Pancreas (tissue), 10 donors: ENCODE data around the gene CMC2. TPM values are rescaled to one million over a fixed set of nuclear protein-coding genes. Genes with fewer than 3 reads are reported as not detected.

Experiments
- ATAC-seq, 4 donors: fragments of 200-7000 bp; cut with Tn5 transposase; one replicate each; pipeline versions ENCODE4 v1.8.0 to v1.9.1; 2020; ENCODE audit warnings: mild to moderate bottlenecking in 4 of 4, moderate library complexity in 4 of 4
- DNase-seq, 6 donors: peaks; one replicate each; pipeline ENCODE4 v3.0.0-alpha.2; 2020
- FAIRE-seq: peaks from 2 replicates; lab custom pipeline; 2012; peaks lifted over from hg19 to GRCh38; lab: Jason Lieb, UNC
- H3K27ac ChIP-seq, 4 donors: fragments of 200-600 bp; sonication (generic); 1 replicate in 3 of 4; 2 replicates in 1 of 4; pipeline versions ENCODE4 v1.5.0 to v1.8.0; 2020
- H3K27me3 ChIP-seq, 4 donors: fragments of 200-600 bp; one replicate each; pipeline ENCODE4 v1.8.0; 2021
- H3K36me3 ChIP-seq, 3 donors: fragments of 200-600 bp; sonication (generic) in 1 of 3; one replicate each; pipeline versions ENCODE4 v1.5.0 to v1.8.0; 2020 to 2021
- H3K4me1 ChIP-seq, 3 donors: fragments of 200-600 bp; one replicate each; pipeline ENCODE4 v1.8.0; 2021
- H3K4me3 ChIP-seq, 4 donors: fragments of 200-600 bp; sonication (generic) in 2 of 4; one replicate each; pipeline versions ENCODE4 v1.5.0 to v1.8.0; 2020 to 2021
- H3K9me3 ChIP-seq, 4 donors: fragments of 200-600 bp; one replicate each; pipeline ENCODE4 v1.8.0; 2021
- CTCF ChIP-seq, 4 donors: fragments of 200-600 bp; sonication (generic) in 3 of 4; IDR thresholded peaks; one replicate each; pipeline versions ENCODE4 v1.5.0 to v1.8.0; 2021; ENCODE audit warnings: antibody characterized with exemption in 4 of 4
- WGBS, 2 donors: extraction: QIAGEN DNeasy Blood & Tissue Kit; methylation state at CpG; one replicate each; pipeline ENCODE4 v1.1.7; 2013; 5-methylcytosine and 5-hydroxymethylcytosine counted together
- intact Hi-C, 3 donors: fragments of 100-400 bp; cut with DNase I; formaldehyde crosslinking; loops; one replicate each; pipeline versions ENCODE4 v1.11.1 to v1.14.2; 2022
- polyA plus RNA-seq, 2 donors: library from polyadenylated mRNA; stranded (reverse); fragments of 200-250 nt; gene quantifications; one replicate each; pipeline ENCODE4 v1.2.3, GENCODE V29; 2013
- total RNA-seq, 6 donors: library from RNA; stranded (reverse); fragmentation: NEBNext Ultra II Directional in 4 of 6; extraction: Animal tissue kit (Norgen Biotek cat#: 25700) in 4 of 6; gene quantifications; one replicate each; pipeline versions ENCODE4 v1.2.1 to v1.2.4, GENCODE V29; 2021 to 2023
- donor health status: healthy with polysubstance abuse.
- donor health status: DM: no; HTN: no; CAD: no; lungs with moderate emphysema.
- donor health status: DM: no; HTN: no; CAD: no.
- donor health status: control.
- donor health status: control.
- donor health status: Bipolar disorder and iron deficiency.
- donor health status: DM: yes; HTN: yes; CAD: no.
- donor health status: DM: no; HTN: no; CAD: no.
- donor health status: DM: no; HTN: no; CAD: no.
- donor health status: DM: yes; HTN: yes; CAD: no.

Gene CMC2
- total and polyA plus RNA-seq, 8 donors = 13.3 to 58.1 (median 24.0) TPM

GRCh38 chr16:80946481-80946880, 60.2 kb downstream of the CMC2 start:
- FAIRE-seq (no peak), ATAC-seq (no peak), DNase-seq (no peak)
- 62 to 70% methylated on average over 4 of the region's 4 CpGs for WGBS, 2 donors
- H3K27ac ChIP-seq = no peak overlapping the region
- H3K4me3 ChIP-seq = no peak overlapping the region
- no peak for TF ChIP-seq CTCF (IDR thresholded peaks at IDR 0.05)
- H3K36me3 ChIP-seq = no peaks in the 10 kb centered on the region
- intact Hi-C loops = no loop called here
- H3K9me3 ChIP-seq = no peaks in the 10 kb centered on the region
- no peaks in the 10 kb centered on the region for H3K4me1 ChIP-seq
- H3K27me3 ChIP-seq = no peaks in the 10 kb centered on the region

GRCh38 chr16:80940069-80940856, 66.4 kb downstream of the CMC2 start:
- H3K9me3 ChIP-seq = no peaks in the 10 kb centered on the region
- H3K27me3 ChIP-seq = no peaks in the 10 kb centered on the region
- DNase-seq = no peak
- no peak for ATAC-seq
- WGBS, 2 donors = 85 to 90% methylated on average over 7 of the region's 7 CpGs
- no peak for FAIRE-seq
- intact Hi-C loops = no loop called here
- H3K4me3 ChIP-seq = no peak overlapping the region
- H3K36me3 ChIP-seq = no peaks in the 10 kb centered on the region
- H3K27ac ChIP-seq = no peak overlapping the region
- TF ChIP-seq CTCF (IDR thresholded peaks at IDR 0.05) = no peak
- H3K4me1 ChIP-seq = no peaks in the 10 kb centered on the region

GRCh38 chr16:80938879-80939260, 67.8 kb downstream of the CMC2 start:
- ATAC-seq (no peak), FAIRE-seq (no peak), DNase-seq (no peak)
- intact Hi-C loops = no loop called here
- Histone ChIP-seq H3K4me1 (no peaks in the 10 kb centered on the region), H3K27me3 (no peaks in the 10 kb centered on the region), H3K4me3 (no peak overlapping the region), H3K9me3 (no peaks in the 10 kb centered on the region), H3K36me3 (no peaks in the 10 kb centered on the region), H3K27ac (no peak overlapping the region)
- no peak for TF ChIP-seq CTCF (IDR thresholded peaks at IDR 0.05)
- WGBS, 2 donors = 72 to 77% methylated on average over 4 of the region's 4 CpGs

GRCh38 chr16:80938004-80938878, 68.4 kb downstream of the CMC2 start:
- DNase-seq (peak in 2 of 6 donors; percentile 22 to 29), ATAC-seq (peak in 3 of 4 donors; percentile 61 to 72 (median 61))

More at GRCh38 chr16:80938004-80938878, 68.4 kb downstream of the CMC2 start:
- intact Hi-C loops = no loop called here
- TF ChIP-seq CTCF (IDR thresholded peaks at IDR 0.05) = no peak
- H3K27ac ChIP-seq = no peak overlapping the region
- no peak overlapping the region for H3K4me3 ChIP-seq
- 69 to 78% methylated on average over 15 of the region's 15 CpGs for WGBS, 2 donors
- no peaks in the 10 kb centered on the region for H3K27me3 ChIP-seq
- no peaks in the 10 kb centered on the region for H3K9me3 ChIP-seq
- no peaks in the 10 kb centered on the region for H3K36me3 ChIP-seq
- FAIRE-seq = no peak
- no peaks in the 10 kb centered on the region for H3K4me1 ChIP-seq
